ENCODE measurements around the gene TXNIP. TPM values are rescaled to one million over a fixed set of nuclear protein-coding genes. Genes with fewer than 3 reads are reported as not detected.
A peak's percentile ranks its signal among the peaks of the same experiment; 100 is the strongest.

TXNIP gene
- total and polyA plus RNA-seq, 3 donors from 2014 or later, result 268 to 328 (median 274) TPM

DNA sequence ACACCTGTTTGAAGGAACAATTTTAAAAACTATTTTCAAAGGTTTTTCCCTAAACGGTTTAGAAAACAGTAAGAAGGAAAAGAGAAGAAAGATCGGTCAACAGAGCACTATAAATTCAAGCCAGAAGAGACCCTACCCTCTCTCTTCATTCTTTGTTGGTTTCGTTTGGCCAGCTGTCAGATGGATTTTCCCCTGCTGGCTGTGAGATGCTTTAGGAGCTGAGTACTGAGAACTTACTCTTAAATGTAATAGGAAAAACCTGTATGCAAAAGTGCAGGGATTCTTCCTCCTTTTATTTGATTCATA, 1.3 kb upstream of the TXNIP start:
- Histone ChIP-seq H3K27me3 (no peaks in the 10 kb centered on the region), H3K9me3 (no peaks in the 10 kb centered on the region), H3K36me3 (ENCODE audit: low read depth, missing control alignments) (no peaks in the 10 kb centered on the region), H3K4me1 (peaks cover 25% of the 10 kb centered on the region), H3K27ac (peak overlapping the region; percentile 95 to 98), H3K4me3 (peak overlapping the region; percentile 82 to 91)
- 33 to 39% methylated on average over 3 of the region's 3 CpGs for WGBS, 2 donors
- intact Hi-C loops (cut with DNase I; ENCODE audit: low total_unique reads), result no loop called here
- TF ChIP-seq POLR2A (IDR thresholded peaks at IDR 0.05), result no peak
- TF ChIP-seq, protein P1, sequence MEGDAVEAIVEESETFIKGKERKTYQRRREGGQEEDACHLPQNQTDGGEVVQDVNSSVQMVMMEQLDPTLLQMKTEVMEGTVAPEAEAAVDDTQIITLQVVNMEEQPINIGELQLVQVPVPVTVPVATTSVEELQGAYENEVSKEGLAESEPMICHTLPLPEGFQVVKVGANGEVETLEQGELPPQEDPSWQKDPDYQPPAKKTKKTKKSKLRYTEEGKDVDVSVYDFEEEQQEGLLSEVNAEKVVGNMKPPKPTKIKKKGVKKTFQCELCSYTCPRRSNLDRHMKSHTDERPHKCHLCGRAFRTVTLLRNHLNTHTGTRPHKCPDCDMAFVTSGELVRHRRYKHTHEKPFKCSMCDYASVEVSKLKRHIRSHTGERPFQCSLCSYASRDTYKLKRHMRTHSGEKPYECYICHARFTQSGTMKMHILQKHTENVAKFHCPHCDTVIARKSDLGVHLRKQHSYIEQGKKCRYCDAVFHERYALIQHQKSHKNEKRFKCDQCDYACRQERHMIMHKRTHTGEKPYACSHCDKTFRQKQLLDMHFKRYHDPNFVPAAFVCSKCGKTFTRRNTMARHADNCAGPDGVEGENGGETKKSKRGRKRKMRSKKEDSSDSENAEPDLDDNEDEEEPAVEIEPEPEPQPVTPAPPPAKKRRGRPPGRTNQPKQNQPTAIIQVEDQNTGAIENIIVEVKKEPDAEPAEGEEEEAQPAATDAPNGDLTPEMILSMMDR (IDR thresholded peaks at IDR 0.05), result no peak
- DNase-seq, result no peak

DNA sequence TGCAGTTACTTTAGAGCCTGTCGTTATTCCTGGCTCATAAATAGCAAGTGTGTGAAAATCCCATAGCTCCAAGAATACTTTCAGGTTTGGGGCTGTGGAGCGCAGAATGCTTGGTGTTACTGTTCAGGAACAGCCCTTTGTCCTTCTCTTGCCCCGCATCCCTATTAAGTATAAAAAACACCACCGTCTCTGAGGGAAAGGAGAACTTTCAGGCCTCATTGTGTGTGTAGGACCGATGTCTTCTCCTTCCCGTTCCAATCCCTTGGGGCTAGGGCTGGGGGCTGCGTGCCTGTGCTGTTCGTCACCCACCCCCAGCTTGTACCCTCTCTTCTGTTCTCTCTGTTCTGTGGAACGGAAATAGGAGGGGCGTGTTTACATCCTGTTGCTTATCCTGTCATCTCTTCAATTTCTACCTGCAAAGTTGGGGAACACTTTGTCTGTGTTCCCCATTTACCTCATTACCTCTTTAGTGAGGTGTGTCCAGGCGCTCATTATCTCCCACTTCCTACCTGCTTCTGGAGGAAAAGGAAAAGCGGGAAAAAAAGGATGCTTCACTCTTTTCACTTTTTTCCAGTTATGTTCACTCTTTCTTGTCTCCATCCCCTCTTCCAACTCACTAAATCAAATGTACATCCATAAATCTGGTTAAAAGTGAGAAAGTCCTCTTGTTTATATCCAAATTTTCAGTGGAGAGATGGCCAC, 788 bp upstream of the TXNIP start:
- no peaks in the 10 kb centered on the region for H3K27me3 ChIP-seq
- DNase-seq, result peak; percentile 60
- intact Hi-C loops (cut with DNase I; ENCODE audit: low total_unique reads), result no loop called here
- WGBS, 2 donors, result 16 to 20% methylated on average over 10 to 12 of the region's 12 CpGs
- peaks cover 25% of the 10 kb centered on the region for H3K4me1 ChIP-seq
- TF ChIP-seq, protein P1 (IDR thresholded peaks at IDR 0.05), result no peak
- TF ChIP-seq POLR2A (IDR thresholded peaks at IDR 0.05), result no peak
- H3K4me3 ChIP-seq, result peak overlapping the region; percentile 82 to 91
- H3K27ac ChIP-seq, result peak overlapping the region; percentile 95 to 98
- no peaks in the 10 kb centered on the region for H3K9me3 ChIP-seq
- H3K36me3 ChIP-seq (ENCODE audit: low read depth, missing control alignments), result no peaks in the 10 kb centered on the region

DNA sequence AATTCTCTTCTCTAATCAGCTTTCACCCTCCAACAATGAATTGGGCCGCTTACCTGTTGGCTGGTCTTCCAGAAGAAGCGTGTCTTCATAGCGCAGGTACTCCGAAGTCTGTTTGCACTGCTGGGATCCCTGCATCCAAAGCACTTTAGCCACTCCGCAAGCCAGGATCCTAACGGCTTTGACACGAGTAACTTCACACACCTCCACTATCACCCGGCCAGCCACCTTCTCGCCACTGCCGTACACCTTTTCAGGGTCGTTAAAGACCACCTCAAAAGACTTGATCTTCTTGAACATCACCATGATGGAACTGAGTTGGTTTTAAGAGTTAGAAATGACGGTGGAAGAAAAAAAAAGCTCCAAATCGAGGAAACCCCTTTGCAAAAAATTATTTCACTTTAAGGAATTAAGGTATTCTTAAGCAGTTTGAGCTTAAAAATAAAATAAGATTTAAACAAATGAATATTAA, 381 bp downstream of the TXNIP start:
- Histone ChIP-seq H3K36me3 (ENCODE audit: low read depth, missing control alignments) (no peaks in the 10 kb centered on the region), H3K9me3 (no peaks in the 10 kb centered on the region), H3K27ac (peak overlapping the region; percentile 95 to 98), H3K4me1 (peaks cover 25% of the 10 kb centered on the region), H3K4me3 (peak overlapping the region; percentile 82 to 91), H3K27me3 (no peaks in the 10 kb centered on the region)
- 0% methylated on average over 13 of the region's 13 CpGs for WGBS, 2 donors
- TF ChIP-seq, protein P1 (IDR thresholded peaks at IDR 0.05), result no peak
- TF ChIP-seq POLR2A (IDR thresholded peaks at IDR 0.05), result no peak
- intact Hi-C loops (cut with DNase I; ENCODE audit: low total_unique reads), result no loop called here
- peak; percentile 35 for DNase-seq

DNA sequence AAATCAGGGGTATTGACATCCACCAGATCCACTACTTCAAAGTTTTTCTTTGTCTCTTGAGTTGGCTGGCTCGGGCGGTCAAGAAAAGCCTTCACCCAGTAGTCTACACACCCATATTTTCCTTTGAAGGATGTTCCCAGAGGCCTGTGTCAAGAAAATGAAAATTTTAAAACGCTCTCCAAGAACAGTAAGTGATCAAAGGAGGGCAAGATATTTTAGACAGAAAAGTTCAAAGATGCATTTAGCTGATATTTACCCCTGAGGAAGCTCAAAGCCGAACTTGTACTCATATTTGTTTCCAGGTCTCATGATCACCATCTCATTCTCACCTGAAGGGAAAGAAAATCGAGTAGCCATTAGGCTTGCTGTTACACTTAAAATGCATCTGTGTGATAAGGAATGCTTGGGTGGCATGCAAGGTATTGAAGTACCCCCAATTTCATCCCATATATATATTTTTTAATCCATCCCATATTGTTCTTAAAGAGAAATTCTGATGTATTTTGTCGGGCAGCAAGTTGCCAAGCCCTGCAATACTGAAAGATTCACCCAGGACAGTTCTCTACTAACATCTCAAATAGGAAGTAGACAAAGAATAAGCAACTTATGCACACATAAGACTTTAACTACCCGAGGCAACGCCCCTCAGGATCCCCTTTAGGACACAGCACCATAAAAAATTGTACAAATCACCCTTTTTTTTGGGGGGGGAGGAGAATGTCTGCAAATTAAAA, 1.1 kb downstream of the TXNIP start:
- Histone ChIP-seq H3K27ac (peak overlapping the region; percentile 95 to 98), H3K4me1 (peaks cover 25% of the 10 kb centered on the region), H3K9me3 (no peaks in the 10 kb centered on the region), H3K36me3 (ENCODE audit: low read depth, missing control alignments) (no peaks in the 10 kb centered on the region), H3K4me3 (peak overlapping the region; percentile 82 to 91), H3K27me3 (no peaks in the 10 kb centered on the region)
- TF ChIP-seq, protein P1 (IDR thresholded peaks at IDR 0.05), result no peak
- no peak for TF ChIP-seq POLR2A (IDR thresholded peaks at IDR 0.05)
- intact Hi-C loops (cut with DNase I; ENCODE audit: low total_unique reads), result no loop called here
- no peak for DNase-seq
- WGBS, 2 donors, result 1 to 2% methylated on average over 8 of the region's 8 CpGs
